Natural killer cell (primary cell): ENCODE measurements around the gene PSME3. TPM values are rescaled to one million over a fixed set of nuclear protein-coding genes. Genes with fewer than 3 reads are reported as not detected.

Source experiments
- ATAC-seq, 3 donors: fragments of 150-1000 bp in 2 of 3; fragments of 200-7000 bp in 1 of 3; cut with Tn5 transposase; 1 replicate in 1 of 3; 2 replicates in 2 of 3; pipeline ENCODE4 v1.10.0; 2021; ENCODE audit warnings: mild to moderate bottlenecking in 2 of 3, moderate library complexity in 2 of 3
- DNase-seq, 2 donors: peaks; one replicate each; pipeline versions ENCODE4 v3.0.0 to v3.0.0-alpha.2; 2013 to 2021; ENCODE audit warnings: mixed read lengths in 1 of 2
- H3K27ac ChIP-seq: one replicate; pipeline ENCODE4 v1.5.1; 2013; ENCODE audit warnings: mild to moderate bottlenecking, low read length
- H3K27me3 ChIP-seq: one replicate; pipeline ENCODE4 v1.6.1; 2013; ENCODE audit warnings: low read length; ENCODE audit not compliant: control insufficient read depth, insufficient read depth
- H3K36me3 ChIP-seq: one replicate; pipeline ENCODE4 v1.6.1; 2013; ENCODE audit warnings: low read length; ENCODE audit not compliant: control insufficient read depth, insufficient read depth
- H3K4me1 ChIP-seq: one replicate; pipeline ENCODE4 v1.6.1; 2013; ENCODE audit warnings: low read length; ENCODE audit not compliant: control insufficient read depth, insufficient read depth
- H3K4me3 ChIP-seq: one replicate; pipeline ENCODE4 v1.5.1; 2013; ENCODE audit warnings: low read length
- H3K9me3 ChIP-seq: one replicate; pipeline ENCODE4 v1.6.1; 2013; ENCODE audit warnings: low read length; ENCODE audit not compliant: control insufficient read depth, insufficient read depth
- H3K27ac Mint-ChIP-seq, 2 donors: one replicate each; pipeline ENCODE4 v1.8.0; 2022; ENCODE audit warnings: mild to moderate bottlenecking in 2 of 2, mixed read lengths in 2 of 2, moderate library complexity in 1 of 2
- H3K27me3 Mint-ChIP-seq, 2 donors: one replicate each; pipeline ENCODE4 v1.8.0; 2022; ENCODE audit warnings: low read depth in 2 of 2, mixed read lengths in 2 of 2
- H3K36me3 Mint-ChIP-seq: one replicate; pipeline ENCODE4 v1.8.0; 2022; ENCODE audit warnings: mixed read lengths
- H3K4me1 Mint-ChIP-seq, 2 donors: one replicate each; pipeline ENCODE4 v1.8.0; 2022; ENCODE audit warnings: mixed read lengths in 2 of 2
- H3K4me3 Mint-ChIP-seq: one replicate; pipeline ENCODE4 v1.8.0; 2022; ENCODE audit warnings: mild to moderate bottlenecking, moderate library complexity, mixed read lengths
- H3K9me3 Mint-ChIP-seq, 2 donors: one replicate each; pipeline ENCODE4 v1.8.0; 2022; ENCODE audit warnings: mixed read lengths in 2 of 2
- WGBS: methylation state at CpG from one replicate; pipeline ENCODE4 v1.1.7; 2013; ENCODE audit warnings: missing lambda C conversion rate; ENCODE audit not compliant: insufficient coverage; 5-methylcytosine and 5-hydroxymethylcytosine counted together
- intact Hi-C: fragments of 100-400 bp; cut with micrococcal nuclease; formaldehyde crosslinking; loops from one replicate; pipeline ENCODE4 v1.14.2; 2022
- total RNA-seq, 4 donors: library from RNA; stranded (reverse); fragments of 120-200 nt in 1 of 4; gene quantifications; one replicate each; pipeline versions ENCODE4 v1.2.3 to v1.2.4, GENCODE V29; 2013 to 2022
- TF ChIP-seq, protein P1 (sequence below): fragments of 200-600 bp; IDR thresholded peaks from one replicate; pipeline ENCODE4 v1.8.0; 2022; ENCODE audit warnings: antibody characterized with exemption

PSME3 gene
- total RNA-seq, 3 donors from 2014 or later (not counting 1 experiment from before 2014, with no cell fraction given): 82.8 to 92.5 (median 90.6) TPM

DNA sequence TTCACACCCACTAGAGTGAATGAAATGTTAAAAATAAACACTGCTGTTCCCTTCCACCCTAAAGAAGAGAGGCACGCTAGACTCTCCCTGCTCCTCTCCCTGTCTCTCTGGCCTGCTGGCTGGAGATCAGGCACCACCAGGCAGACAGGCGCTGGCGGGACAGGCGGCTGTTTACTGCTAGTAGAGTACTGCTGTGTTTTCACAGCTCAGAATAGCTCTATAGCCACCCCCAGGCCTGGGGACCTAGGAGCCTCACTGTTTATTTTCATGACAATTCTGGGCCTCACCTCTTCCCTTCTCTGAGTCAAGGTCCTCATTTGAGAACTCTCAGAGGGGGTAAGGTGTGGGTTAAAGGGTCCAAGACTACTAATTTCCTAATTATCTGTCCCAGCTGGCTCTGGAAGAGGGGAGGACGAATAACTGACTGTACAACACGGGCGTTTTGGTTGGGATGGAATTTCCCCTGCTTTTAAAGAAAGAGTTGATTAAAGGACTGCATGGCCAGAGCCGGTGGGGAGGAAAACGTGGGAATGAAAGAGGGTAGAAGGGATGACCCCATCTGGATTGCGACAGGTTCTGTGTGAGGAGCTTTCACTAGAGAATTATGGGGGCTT is 58.4 kb downstream of the PSME3 start:
- DNase-seq (no peak), ATAC-seq (no peak)
- Histone ChIP-seq H3K4me3 (no peak overlapping the region), H3K9me3 (no peaks in the 10 kb centered on the region), H3K27ac (no peak overlapping the region), H3K36me3 (no peaks in the 10 kb centered on the region), H3K27me3 (no peaks in the 10 kb centered on the region), H3K4me1 (no peaks in the 10 kb centered on the region)
- Mint-ChIP-seq H3K9me3 (no peaks in the 10 kb centered on the region), H3K4me1 (no peaks in the 10 kb centered on the region), H3K4me3 (no peak overlapping the region), H3K27ac (no peak overlapping the region), H3K27me3 (peaks cover 0 to 5% of the 10 kb centered on the region in 2 donors), H3K36me3 (no peaks in the 10 kb centered on the region)
- WGBS: 84% methylated on average over 10 of the region's 10 CpGs
- TF ChIP-seq, protein P1, sequence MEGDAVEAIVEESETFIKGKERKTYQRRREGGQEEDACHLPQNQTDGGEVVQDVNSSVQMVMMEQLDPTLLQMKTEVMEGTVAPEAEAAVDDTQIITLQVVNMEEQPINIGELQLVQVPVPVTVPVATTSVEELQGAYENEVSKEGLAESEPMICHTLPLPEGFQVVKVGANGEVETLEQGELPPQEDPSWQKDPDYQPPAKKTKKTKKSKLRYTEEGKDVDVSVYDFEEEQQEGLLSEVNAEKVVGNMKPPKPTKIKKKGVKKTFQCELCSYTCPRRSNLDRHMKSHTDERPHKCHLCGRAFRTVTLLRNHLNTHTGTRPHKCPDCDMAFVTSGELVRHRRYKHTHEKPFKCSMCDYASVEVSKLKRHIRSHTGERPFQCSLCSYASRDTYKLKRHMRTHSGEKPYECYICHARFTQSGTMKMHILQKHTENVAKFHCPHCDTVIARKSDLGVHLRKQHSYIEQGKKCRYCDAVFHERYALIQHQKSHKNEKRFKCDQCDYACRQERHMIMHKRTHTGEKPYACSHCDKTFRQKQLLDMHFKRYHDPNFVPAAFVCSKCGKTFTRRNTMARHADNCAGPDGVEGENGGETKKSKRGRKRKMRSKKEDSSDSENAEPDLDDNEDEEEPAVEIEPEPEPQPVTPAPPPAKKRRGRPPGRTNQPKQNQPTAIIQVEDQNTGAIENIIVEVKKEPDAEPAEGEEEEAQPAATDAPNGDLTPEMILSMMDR: no peak
- intact Hi-C loops: no loop called here

DNA sequence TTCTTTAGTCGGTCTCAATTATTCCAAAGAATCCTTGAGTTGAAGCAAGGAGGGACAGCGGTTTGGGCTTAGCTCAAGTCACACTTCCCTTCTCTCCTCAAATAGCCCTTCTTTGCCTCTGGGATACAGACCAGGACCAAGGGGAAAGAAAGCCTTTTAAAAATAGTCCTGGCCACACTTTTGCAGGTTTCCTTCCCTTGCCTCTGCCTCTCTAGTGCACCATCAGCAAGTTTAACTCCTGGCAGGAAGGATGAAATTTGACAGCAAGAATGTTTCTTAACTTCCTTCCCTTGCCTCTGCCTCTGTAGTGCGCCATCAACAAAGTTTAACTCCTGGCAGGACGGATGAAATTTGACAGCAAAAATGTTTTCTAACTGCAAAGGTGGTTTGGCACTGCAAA is 60.2 kb downstream of the PSME3 start:
- no peak overlapping the region for H3K27ac ChIP-seq
- no peak overlapping the region for H3K27ac Mint-ChIP-seq
- intact Hi-C loops: no loop called here
- H3K4me3 ChIP-seq: no peak overlapping the region
- no peak for ATAC-seq
- no peaks in the 10 kb centered on the region for H3K27me3 ChIP-seq
- WGBS: 12% methylated on average over 4 of the region's 4 CpGs
- DNase-seq: no peak
- no peak overlapping the region for H3K4me3 Mint-ChIP-seq
- TF ChIP-seq, protein P1: no peak
- H3K4me1 Mint-ChIP-seq: no peaks in the 10 kb centered on the region
- no peaks in the 10 kb centered on the region for H3K36me3 ChIP-seq
- no peaks in the 10 kb centered on the region for H3K9me3 ChIP-seq
- H3K9me3 Mint-ChIP-seq: no peaks in the 10 kb centered on the region
- H3K27me3 Mint-ChIP-seq: peaks cover 0 to 5% of the 10 kb centered on the region in 2 donors
- no peaks in the 10 kb centered on the region for H3K4me1 ChIP-seq
- H3K36me3 Mint-ChIP-seq: no peaks in the 10 kb centered on the region

Other genes starting within 250 kb of the PSME3 start
- gene RETREG3, start 224.0 kb upstream of the PSME3 start, total RNA-seq: 100 to 1,000 TPM in 2 of 3 donors, 10 to 100 TPM in 1; 76.0 to 114 (median 101) TPM
- gene TUBG1, start 223.7 kb upstream of the PSME3 start, total RNA-seq: 10 to 100 TPM in 2 of 3 donors, 1 to 10 TPM in 1; 9.7 to 16.5 (median 13.0) TPM
- 10 to 100 TPM in 1 of 3 donors, 1 to 10 TPM in 2; 7.8 to 14.2 (median 9.6) TPM for gene TUBG2, start 174.1 kb upstream of the PSME3 start, total RNA-seq
- 1 to 10 TPM in 1 of 3 donors, under 1 TPM in 2; 0.14 to 1.8 (median 0.26) TPM for gene PLEKHH3, start 156.4 kb upstream of the PSME3 start, total RNA-seq
- 1 to 10 TPM; 1.2 to 2.6 (median 1.2) TPM for gene CCR10, start 151.6 kb upstream of the PSME3 start, total RNA-seq
- under 1 TPM; 0.33 to 0.85 (median 0.39) TPM for gene CNTNAP1, start 150.9 kb upstream of the PSME3 start, total RNA-seq
- 10 to 100 TPM; 68.8 to 92.7 (median 74.1) TPM for gene EZH1, start 88.4 kb upstream of the PSME3 start, total RNA-seq
- gene RAMP2, start 72.2 kb upstream of the PSME3 start, total RNA-seq: not detected
- gene VPS25, start 59.9 kb upstream of the PSME3 start, total RNA-seq: 10 to 100 TPM; 39.9 to 46.4 (median 41.5) TPM
- under 1 TPM in 2 of 3 donors, not detected in 1; 0.09 to 0.13 TPM for gene WNK4, start 52.8 kb upstream of the PSME3 start, total RNA-seq
- gene COA3, start 34.7 kb upstream of the PSME3 start, total RNA-seq: 10 to 100 TPM; 12.9 to 19.3 (median 13.1) TPM
- not detected for gene CNTD1, start 34.5 kb upstream of the PSME3 start, total RNA-seq
- 100 to 1,000 TPM; 148 to 164 (median 150) TPM for gene BECN1, start 9.1 kb upstream of the PSME3 start, total RNA-seq
- 1 to 10 TPM; 3.0 to 3.9 (median 3.5) TPM for gene AOC2, start 11.2 kb downstream of the PSME3 start, total RNA-seq
- gene AOC3, start 17.8 kb downstream of the PSME3 start, total RNA-seq: 1 to 10 TPM in 1 of 3 donors, under 1 TPM in 2; 0.52 to 1.0 (median 0.73) TPM
- not detected for gene G6PC1, start 67.4 kb downstream of the PSME3 start, total RNA-seq
- gene AARSD1, start 131.1 kb downstream of the PSME3 start, total RNA-seq: 10 to 100 TPM; 46.1 to 61.8 (median 57.1) TPM
- gene PTGES3L, start 146.7 kb downstream of the PSME3 start, total RNA-seq: under 1 TPM in 2 of 3 donors, not detected in 1; 0.53 to 0.87 TPM
- gene RUNDC1, start 147.2 kb downstream of the PSME3 start, total RNA-seq: 10 to 100 TPM; 11.6 to 15.8 (median 14.6) TPM
- gene RPL27, start 165.0 kb downstream of the PSME3 start, total RNA-seq: 100 to 1,000 TPM; 555 to 671 (median 608) TPM
- 10 to 100 TPM; 50.0 to 66.8 (median 59.4) TPM for gene IFI35, start 173.4 kb downstream of the PSME3 start, total RNA-seq
- gene VAT1, start 189.0 kb downstream of the PSME3 start, total RNA-seq: 10 to 100 TPM; 21.1 to 32.1 (median 31.9) TPM
- gene RND2, start 191.8 kb downstream of the PSME3 start, total RNA-seq: under 1 TPM; 0.12 to 0.58 (median 0.14) TPM